ENCODE results near the gene ZNF580. TPM values are rescaled to one million over a fixed set of nuclear protein-coding genes. Genes with fewer than 3 reads are reported as not detected.

The ZNF580 gene
- polyA plus RNA-seq, 1 donor = 19.9 TPM

GRCh38 chr19:55605637-55606470 lies 34.9 kb upstream of the ZNF580 start, which contains the start of gene ZNF865:
Gene ZNF865, plus strand, starts transcription at chr19:55605647. Its CDS starts 7,972 bp downstream, at chr19:55613619.
- DNase-seq (ENCODE audit: low read depth) = no peak

GRCh38 chr19:55606471-55606787 lies 34.4 kb upstream of the ZNF580 start:
- no peak for DNase-seq (ENCODE audit: low read depth)

GRCh38 chr19:55606817-55607216 lies 34.0 kb upstream of the ZNF580 start:
- DNase-seq (ENCODE audit: low read depth) = no peak

GRCh38 chr19:55609326-55609725 lies 31.5 kb upstream of the ZNF580 start:
- no peak for DNase-seq (ENCODE audit: low read depth)

GRCh38 chr19:55611300-55611982 lies 29.4 kb upstream of the ZNF580 start:
- DNase-seq (ENCODE audit: low read depth) = no peak

GRCh38 chr19:55611983-55612645 lies 28.7 kb upstream of the ZNF580 start:
- no peak for DNase-seq (ENCODE audit: low read depth)

- no peak for DNase-seq (ENCODE audit: low read depth)
Measured at GRCh38 chr19:55613396-55613795, 27.4 kb upstream of the ZNF580 start.

GRCh38 chr19:55613930-55614710 lies 26.7 kb upstream of the ZNF580 start:
- DNase-seq (ENCODE audit: low read depth) = no peak

- no peak for DNase-seq (ENCODE audit: low read depth)
Measured at GRCh38 chr19:55614711-55615542, 25.9 kb upstream of the ZNF580 start.

GRCh38 chr19:55615543-55616394 lies 25.0 kb upstream of the ZNF580 start:
- DNase-seq (ENCODE audit: low read depth) = no peak

GRCh38 chr19:55616395-55616875 lies 24.4 kb upstream of the ZNF580 start:
- DNase-seq (ENCODE audit: low read depth) = no peak

GRCh38 chr19:55617426-55617825 lies 23.4 kb upstream of the ZNF580 start:
- no peak for DNase-seq (ENCODE audit: low read depth)

GRCh38 chr19:55618426-55618825 lies 22.4 kb upstream of the ZNF580 start:
- DNase-seq (ENCODE audit: low read depth) = no peak

GRCh38 chr19:55619286-55619685 lies 21.5 kb upstream of the ZNF580 start:
- no peak for DNase-seq (ENCODE audit: low read depth)

- no peak for DNase-seq (ENCODE audit: low read depth)
Measured at GRCh38 chr19:55620410-55621204, 20.2 kb upstream of the ZNF580 start.

GRCh38 chr19:55621205-55621672 lies 19.6 kb upstream of the ZNF580 start:
- DNase-seq (ENCODE audit: low read depth) = no peak

GRCh38 chr19:55621673-55622231 lies 19.1 kb upstream of the ZNF580 start:
- no peak for DNase-seq (ENCODE audit: low read depth)

GRCh38 chr19:55622242-55622969 lies 18.4 kb upstream of the ZNF580 start:
- no peak for DNase-seq (ENCODE audit: low read depth)
